GM12865 (cell line): ENCODE results near the gene SOX6.
"Not testable (repeated sequence)": the region's sequence is repeated elsewhere in the genome, so short reads cannot be mapped to it uniquely, and the experiment has no call there.

Experiments
- DNase-seq: peaks from one replicate; pipeline ENCODE4 v3.0.0; 2010; ENCODE audit warnings: low read depth
- H3K4me3 ChIP-seq: 2 replicates; pipeline ENCODE4 v1.5.1; 2011; ENCODE audit warnings: mild to moderate bottlenecking, low read depth, low read length, control low read depth
- TF ChIP-seq, protein P1 (sequence below): IDR thresholded peaks from 2 replicates; pipeline ENCODE4 v1.5.1; 2011; ENCODE audit warnings: low read length, control low read depth, low read depth, inconsistent platforms; ENCODE audit not compliant: insufficient read depth; ENCODE audit errors: missing control alignments

SOX6 gene

GRCh38 chr11:16036218-16036617 is 320.1 kb downstream of the SOX6 start:
- no peak overlapping the region for H3K4me3 ChIP-seq
- DNase-seq: no peak
- TF ChIP-seq, protein P1, sequence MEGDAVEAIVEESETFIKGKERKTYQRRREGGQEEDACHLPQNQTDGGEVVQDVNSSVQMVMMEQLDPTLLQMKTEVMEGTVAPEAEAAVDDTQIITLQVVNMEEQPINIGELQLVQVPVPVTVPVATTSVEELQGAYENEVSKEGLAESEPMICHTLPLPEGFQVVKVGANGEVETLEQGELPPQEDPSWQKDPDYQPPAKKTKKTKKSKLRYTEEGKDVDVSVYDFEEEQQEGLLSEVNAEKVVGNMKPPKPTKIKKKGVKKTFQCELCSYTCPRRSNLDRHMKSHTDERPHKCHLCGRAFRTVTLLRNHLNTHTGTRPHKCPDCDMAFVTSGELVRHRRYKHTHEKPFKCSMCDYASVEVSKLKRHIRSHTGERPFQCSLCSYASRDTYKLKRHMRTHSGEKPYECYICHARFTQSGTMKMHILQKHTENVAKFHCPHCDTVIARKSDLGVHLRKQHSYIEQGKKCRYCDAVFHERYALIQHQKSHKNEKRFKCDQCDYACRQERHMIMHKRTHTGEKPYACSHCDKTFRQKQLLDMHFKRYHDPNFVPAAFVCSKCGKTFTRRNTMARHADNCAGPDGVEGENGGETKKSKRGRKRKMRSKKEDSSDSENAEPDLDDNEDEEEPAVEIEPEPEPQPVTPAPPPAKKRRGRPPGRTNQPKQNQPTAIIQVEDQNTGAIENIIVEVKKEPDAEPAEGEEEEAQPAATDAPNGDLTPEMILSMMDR: no peak

DNA sequence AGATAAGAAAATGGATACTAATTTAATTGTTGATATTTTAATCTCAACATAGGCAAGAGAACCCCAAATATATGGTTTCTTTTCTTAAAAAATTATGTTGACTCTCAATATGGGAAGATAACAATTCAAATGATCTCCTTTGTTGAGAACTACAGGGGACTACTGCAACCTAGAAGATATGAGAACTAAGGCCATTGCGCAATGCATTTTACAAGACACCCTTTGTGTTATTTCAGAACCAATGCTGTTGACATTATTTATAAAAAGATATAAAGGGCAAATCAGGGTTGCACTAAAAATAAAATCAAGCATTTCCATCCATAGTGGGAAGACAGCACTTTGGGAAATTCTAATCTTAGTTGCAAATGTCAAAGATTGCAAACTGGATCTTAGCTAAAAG is 322.3 kb downstream of the SOX6 start:
- TF ChIP-seq, protein P1: no peak
- H3K4me3 ChIP-seq: no peak overlapping the region
- no peak for DNase-seq

DNA sequence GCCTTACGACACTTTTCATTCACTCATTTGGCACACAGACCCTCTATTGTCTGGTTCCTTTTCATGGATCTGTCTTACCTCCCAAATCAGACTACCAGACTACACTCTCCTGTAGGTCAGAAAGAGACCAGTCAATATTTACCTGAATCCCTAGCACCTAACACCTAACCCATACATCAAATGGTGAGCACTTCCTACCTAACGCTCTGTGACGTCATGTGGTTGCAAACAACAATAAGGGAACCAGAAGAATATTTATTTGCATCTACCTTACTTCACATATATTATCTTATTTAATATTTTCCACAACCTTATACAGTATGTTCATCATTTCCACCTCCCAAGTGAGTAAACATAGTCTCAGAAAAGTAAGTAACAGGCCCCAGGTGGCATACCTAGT is 323.4 kb downstream of the SOX6 start:
- DNase-seq: no peak
- TF ChIP-seq, protein P1: no peak

GRCh38 chr11:16031210-16031609 is 325.1 kb downstream of the SOX6 start:
- H3K4me3 ChIP-seq: no peak overlapping the region
- DNase-seq: no peak
- TF ChIP-seq, protein P1: no peak

More for the DNA sequence above, 323.4 kb downstream of the SOX6 start:
- H3K4me3 ChIP-seq: no peak overlapping the region

DNA sequence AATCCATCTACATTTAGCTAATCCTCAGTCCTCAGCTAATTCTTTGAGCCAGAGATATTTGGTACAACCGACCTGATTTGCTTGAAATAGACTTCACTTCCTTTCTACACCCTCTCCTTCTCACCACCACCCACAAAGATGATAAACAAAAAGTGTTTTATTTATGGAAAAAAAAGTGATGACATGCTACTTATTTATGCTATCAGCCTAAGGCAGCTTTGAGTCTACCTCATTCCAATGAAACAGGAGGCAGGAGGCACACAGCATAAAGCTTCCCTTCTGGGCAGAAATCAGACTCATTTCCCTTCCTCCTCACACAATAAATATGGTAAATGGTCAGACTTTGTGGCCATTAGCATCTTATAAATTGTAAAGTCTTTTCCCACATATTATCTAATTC is 325.7 kb downstream of the SOX6 start:
- DNase-seq: no peak
- no peak overlapping the region for H3K4me3 ChIP-seq
- TF ChIP-seq, protein P1: no peak

- DNase-seq, H3K4me3 ChIP-seq: not testable (repeated sequence)
These were observed 327.2 kb downstream of the SOX6 start for GRCh38 chr11:16029151-16029550.

DNA sequence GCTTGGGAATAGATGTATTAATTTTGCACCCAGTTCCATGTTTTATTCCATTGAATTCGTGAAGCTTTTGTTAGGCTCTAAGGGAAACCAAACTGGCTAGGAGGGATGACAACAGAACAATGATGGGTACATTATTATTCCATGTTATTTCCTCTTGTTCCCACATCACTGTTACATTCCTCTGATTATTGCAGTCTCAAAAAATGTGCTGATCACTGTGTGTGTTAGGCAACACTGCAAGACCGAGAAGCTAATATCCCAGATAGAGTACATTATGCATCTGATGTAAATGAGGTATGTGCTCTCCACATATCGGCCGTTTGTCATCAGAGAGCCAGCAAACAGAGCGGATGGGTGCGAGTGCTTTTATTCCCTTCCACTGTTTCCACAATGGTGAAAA is 327.9 kb downstream of the SOX6 start:
- H3K4me3 ChIP-seq: no peak overlapping the region
- TF ChIP-seq, protein P1: no peak
- DNase-seq: no peak
